SJSA1 (cell line): ENCODE measurements around the gene CCDC78. TPM values are rescaled to one million over a fixed set of nuclear protein-coding genes. Genes with fewer than 3 reads are reported as not detected.
A peak's percentile ranks its signal among the peaks of the same experiment; 100 is the strongest.
"Not testable (repeated sequence)": the region's sequence is repeated elsewhere in the genome, so short reads cannot be mapped to it uniquely, and the experiment has no call there.

ENCODE experiments used
- DNase-seq, 2 experiments: peaks; one replicate each; pipeline ENCODE4 v3.0.0-alpha.2; 2015 to 2020; ENCODE audit warnings: low spot score in 2 of 2, low read depth in 1 of 2
- H3K27ac ChIP-seq: fragments of 250-450 bp; sonication (Bioruptor Pico); 2 replicates; pipeline ENCODE4 v1.5.1; 2020; ENCODE audit warnings: mild to moderate bottlenecking, moderate library complexity
- H3K27me3 ChIP-seq: fragments of 250-450 bp; sonication (Bioruptor Pico); replicated peaks from 2 replicates; pipeline ENCODE4 v1.5.1; 2020; ENCODE audit warnings: mild to moderate bottlenecking, moderate library complexity
- H3K36me3 ChIP-seq: fragments of 250-450 bp; sonication (Bioruptor Pico); 2 replicates; pipeline ENCODE4 v1.5.1; 2020; ENCODE audit warnings: mild to moderate bottlenecking
- H3K4me1 ChIP-seq: fragments of 250-450 bp; sonication (Bioruptor Pico); replicated peaks from 2 replicates; pipeline ENCODE4 v1.6.1; 2021; ENCODE audit warnings: mild to moderate bottlenecking
- H3K4me3 ChIP-seq: fragments of 250-450 bp; sonication (Bioruptor Pico); 2 replicates; pipeline ENCODE4 v1.5.1; 2020; ENCODE audit warnings: mild to moderate bottlenecking
- H3K9me3 ChIP-seq: fragments of 250-450 bp; sonication (Bioruptor Pico); replicated peaks from 2 replicates; pipeline ENCODE4 v1.5.1; 2020; ENCODE audit warnings: mild to moderate bottlenecking
- total RNA-seq: library from RNA; depleted of rRNA; stranded (reverse); fragments of >200 nt; shearing (Covaris generic); gene quantifications from 2 replicates; pipeline ENCODE4 v1.2.3, GENCODE V29; 2014

CCDC78 gene
- total RNA-seq, 1 experiment from 2014 or later: 0.26 TPM

GRCh38 chr16:720447-720989 lies 5.7 kb downstream of the CCDC78 start:
- Histone ChIP-seq H3K27me3 (peaks cover 4% of the 10 kb centered on the region; the same call in 1 of the 2 replicates), H3K9me3 (0 out of 2 replicates have a peak, but pooled peaks cover 5% of the 10 kb centered on the region), H3K27ac (peak overlapping the region; percentile 40), H3K4me3 (peak overlapping the region; percentile 89), H3K36me3 (peaks cover 17% of the 10 kb centered on the region), H3K4me1 (peaks cover 41% of the 10 kb centered on the region)
- DNase-seq: peak in 1 of 2 experiments; percentile 70

DNA sequence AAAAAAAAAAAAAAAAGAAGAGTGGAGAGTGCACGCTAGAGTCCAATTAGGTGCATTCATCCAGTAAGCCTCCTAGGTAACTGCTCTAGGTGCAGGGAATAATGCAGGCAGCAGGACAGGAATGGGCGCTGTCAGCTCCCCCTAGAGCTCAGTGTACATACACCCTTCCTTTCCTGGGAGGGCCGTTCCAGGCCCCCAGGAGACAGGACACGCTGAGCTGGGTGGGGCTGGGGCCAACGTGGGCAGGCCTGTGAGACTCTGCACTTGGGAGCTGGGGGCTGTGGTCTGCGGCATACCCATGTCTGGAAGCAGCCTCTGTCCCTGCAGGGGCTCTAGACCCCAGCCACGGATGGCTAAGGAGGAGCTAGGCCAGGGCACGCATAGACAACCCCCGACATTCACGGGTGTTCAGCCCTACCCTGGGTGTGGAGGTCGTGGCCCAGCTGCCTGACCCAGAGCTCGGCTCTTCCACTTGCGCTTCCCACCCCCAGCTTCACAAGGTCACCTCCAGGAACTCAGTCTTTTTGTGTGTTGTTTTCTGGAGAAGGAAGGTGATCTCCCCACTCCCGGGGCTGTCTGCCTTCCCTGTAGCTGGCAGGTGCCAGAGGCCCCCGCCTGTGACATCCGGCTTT lies 6.3 kb downstream of the CCDC78 start:
- Histone ChIP-seq H3K4me3 (peak overlapping the region; percentile 89), H3K27ac (no peak overlapping the region), H3K27me3 (no peaks in the 10 kb centered on the region; the same call in 1 of the 2 replicates), H3K9me3 (peaks cover 8% of the 10 kb centered on the region; the same call in 1 of the 2 replicates), H3K4me1 (peaks cover 45% of the 10 kb centered on the region), H3K36me3 (peaks cover 20% of the 10 kb centered on the region)
- no peak for DNase-seq

DNA sequence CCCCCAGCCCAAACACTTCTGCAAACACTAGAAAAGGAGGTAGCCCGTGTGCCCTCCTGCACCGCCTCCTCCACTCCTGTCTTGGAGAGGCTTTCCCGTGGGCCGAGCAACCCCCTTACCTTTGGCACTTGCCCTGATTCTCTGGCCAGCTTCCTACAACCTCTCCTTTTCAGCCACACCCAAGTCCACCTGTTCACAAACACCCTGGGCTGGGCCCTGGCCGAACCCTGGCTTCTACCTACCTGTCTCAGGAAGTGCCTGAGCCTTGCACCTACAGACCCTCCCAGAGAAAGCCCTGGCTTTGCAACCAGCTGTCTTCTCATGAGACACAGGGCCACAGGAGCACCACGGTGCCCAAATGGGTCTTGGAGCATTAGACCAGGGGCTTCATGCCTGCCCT lies 7.3 kb downstream of the CCDC78 start:
- DNase-seq: no peak
- Histone ChIP-seq H3K27ac (no peak overlapping the region), H3K4me1 (peaks cover 54% of the 10 kb centered on the region), H3K27me3 (no peaks in the 10 kb centered on the region; the same call in 1 of the 2 replicates), H3K4me3 (no peak overlapping the region), H3K9me3 (peaks cover 8% of the 10 kb centered on the region; the same call in 1 of the 2 replicates), H3K36me3 (peaks cover 20% of the 10 kb centered on the region)

GRCh38 chr16:718389-718788 lies 7.9 kb downstream of the CCDC78 start:
- Histone ChIP-seq H3K36me3 (peaks cover 20% of the 10 kb centered on the region), H3K27me3 (no peaks in the 10 kb centered on the region; the same call in 1 of the 2 replicates), H3K9me3 (peaks cover 8% of the 10 kb centered on the region; the same call in 1 of the 2 replicates), H3K4me1 (peaks cover 54% of the 10 kb centered on the region), H3K27ac (no peak overlapping the region), H3K4me3 (no peak overlapping the region)
- DNase-seq: no peak

GRCh38 chr16:717450-718245 lies 8.6 kb downstream of the CCDC78 start:
- peaks cover 54% of the 10 kb centered on the region for H3K4me1 ChIP-seq
- peaks cover 8% of the 10 kb centered on the region; the same call in 1 of the 2 replicates for H3K9me3 ChIP-seq
- no peak for DNase-seq
- peaks cover 17% of the 10 kb centered on the region for H3K36me3 ChIP-seq
- no peak overlapping the region for H3K27ac ChIP-seq
- no peak overlapping the region for H3K4me3 ChIP-seq
- H3K27me3 ChIP-seq: no peaks in the 10 kb centered on the region; the same call in 1 of the 2 replicates

DNA sequence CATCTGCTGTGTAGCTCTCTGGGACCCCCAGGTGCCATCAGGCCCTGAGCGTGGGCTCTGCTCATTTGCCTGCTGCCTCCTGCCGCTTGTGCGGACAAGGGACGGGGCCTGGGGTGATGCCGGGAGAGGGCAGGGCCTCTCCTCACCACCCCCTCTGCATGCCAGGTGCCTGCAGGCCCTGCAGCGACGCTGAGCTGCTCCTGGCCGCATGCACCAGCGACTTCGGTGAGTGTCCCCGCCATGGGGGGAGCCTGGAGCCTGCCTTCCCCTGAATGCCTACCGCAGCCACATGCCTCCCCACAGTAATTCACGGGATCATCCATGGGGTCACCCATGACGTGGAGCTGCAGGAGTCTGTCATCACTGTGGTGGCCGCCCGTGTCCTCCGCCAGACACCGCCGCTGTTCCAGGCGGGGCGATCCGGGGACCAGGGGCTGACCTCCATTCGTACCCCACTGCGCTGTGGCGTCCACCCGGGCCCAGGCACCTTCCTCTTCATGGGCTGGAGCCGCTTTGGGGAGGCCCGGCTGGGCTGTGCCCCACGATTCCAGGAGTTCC lies 9.4 kb downstream of the CCDC78 start:
- DNase-seq: no peak
- Histone ChIP-seq H3K36me3 (peaks cover 13% of the 10 kb centered on the region), H3K9me3 (peaks cover 8% of the 10 kb centered on the region; the same call in 1 of the 2 replicates), H3K27ac (no peak overlapping the region), H3K27me3 (no peaks in the 10 kb centered on the region; the same call in 1 of the 2 replicates), H3K4me1 (peaks cover 56% of the 10 kb centered on the region), H3K4me3 (no peak overlapping the region)

- Histone ChIP-seq H3K4me1 (peaks cover 49% of the 10 kb centered on the region), H3K27ac (no peak overlapping the region), H3K27me3 (no peaks in the 10 kb centered on the region; the same call in 1 of the 2 replicates), H3K36me3 (peaks cover 6% of the 10 kb centered on the region), H3K9me3 (peaks cover 5% of the 10 kb centered on the region; the same call in 1 of the 2 replicates), H3K4me3 (peak overlapping the region; percentile 62; the same call in 1 of the 2 replicates)
- no peak for DNase-seq
Measured at GRCh38 chr16:716200-716568, 10.1 kb downstream of the CCDC78 start.

- H3K4me3 ChIP-seq: peak overlapping the region; percentile 62
- H3K4me1 ChIP-seq: peaks cover 43% of the 10 kb centered on the region
- peaks cover 3% of the 10 kb centered on the region; the same call in 1 of the 2 replicates for H3K9me3 ChIP-seq
- H3K27me3 ChIP-seq: peaks cover 4% of the 10 kb centered on the region
- no peak overlapping the region for H3K27ac ChIP-seq
- peak in 1 of 2 experiments; percentile 59 for DNase-seq
- H3K36me3 ChIP-seq: peaks cover 3% of the 10 kb centered on the region
Measured at GRCh38 chr16:715477-716199, 10.6 kb downstream of the CCDC78 start.

- Histone ChIP-seq H3K36me3 (peaks cover 3% of the 10 kb centered on the region; the same call in 1 of the 2 replicates), H3K27ac (no peak within 1 kb of the TSS), H3K9me3 (peaks cover 3% of the 10 kb centered on the region; the same call in 1 of the 2 replicates), H3K27me3 (peaks cover 12% of the 10 kb centered on the region), H3K4me3 (peak within 1 kb of the TSS; percentile 62), H3K4me1 (peaks cover 38% of the 10 kb centered on the region)
- peak; percentile 84 to 92 for DNase-seq
Measured at GRCh38 chr16:714558-715476, 11.4 kb downstream of the CCDC78 start, which contains the start of gene METRN. METRN (plus strand) TSS chr16:715118; CDS start chr16:715290, 172 bp downstream.

- DNase-seq: no peak
- H3K36me3 ChIP-seq: peaks cover 3% of the 10 kb centered on the region; the same call in 1 of the 2 replicates
Measured at GRCh38 chr16:714079-714478, 12.2 kb downstream of the CCDC78 start.

DNA sequence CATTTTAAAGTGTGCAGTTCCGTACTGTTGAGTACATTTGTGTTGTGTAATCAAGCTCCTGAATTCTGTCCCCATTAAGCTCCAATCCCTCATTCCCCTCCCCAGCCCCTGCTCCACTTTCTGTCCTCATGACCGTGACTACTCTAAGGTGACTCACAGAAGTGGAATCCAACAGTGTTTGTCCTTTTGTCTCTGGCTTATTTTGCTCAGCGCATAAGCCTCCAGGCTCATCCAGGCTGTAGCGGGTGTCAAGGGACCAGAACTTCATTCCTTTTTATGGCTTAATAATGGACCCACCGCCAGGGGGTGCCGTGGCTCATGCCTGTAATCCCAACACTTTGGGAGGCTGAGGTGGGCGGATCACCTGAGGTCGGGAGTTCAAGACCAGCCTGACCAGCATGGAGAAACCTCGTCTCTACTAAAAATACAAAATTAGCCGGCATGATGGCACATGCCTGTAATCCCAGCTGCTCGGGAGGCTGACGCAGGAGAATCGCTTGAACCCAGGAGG lies 13.4 kb downstream of the CCDC78 start:
- H3K27ac ChIP-seq: not testable (repeated sequence)
- DNase-seq: peak; percentile 89 to 92
- H3K27me3 ChIP-seq: peaks cover 22% of the 10 kb centered on the region

More at GRCh38 chr16:714079-714478, 12.2 kb downstream of the CCDC78 start:
- H3K4me3 ChIP-seq: no peak overlapping the region
- H3K9me3 ChIP-seq: peaks cover 3% of the 10 kb centered on the region; the same call in 1 of the 2 replicates
- peaks cover 35% of the 10 kb centered on the region for H3K4me1 ChIP-seq
- peaks cover 20% of the 10 kb centered on the region for H3K27me3 ChIP-seq
- H3K27ac ChIP-seq: no peak overlapping the region

More for the DNA sequence above, 13.4 kb downstream of the CCDC78 start:
- not testable (repeated sequence) for H3K4me3 ChIP-seq, H3K9me3 ChIP-seq, H3K36me3 ChIP-seq
- peaks cover 34% of the 10 kb centered on the region for H3K4me1 ChIP-seq
